ENCODE measurements around the gene LINGO4. TPM values are rescaled to one million over a fixed set of nuclear protein-coding genes. Genes with fewer than 3 reads are reported as not detected.
"Not testable (repeated sequence)": the region's sequence is repeated elsewhere in the genome, so short reads cannot be mapped to it uniquely, and the experiment has no call there.

Gene LINGO4
- total RNA-seq, 2 donors from 2014 or later = not detected

DNA sequence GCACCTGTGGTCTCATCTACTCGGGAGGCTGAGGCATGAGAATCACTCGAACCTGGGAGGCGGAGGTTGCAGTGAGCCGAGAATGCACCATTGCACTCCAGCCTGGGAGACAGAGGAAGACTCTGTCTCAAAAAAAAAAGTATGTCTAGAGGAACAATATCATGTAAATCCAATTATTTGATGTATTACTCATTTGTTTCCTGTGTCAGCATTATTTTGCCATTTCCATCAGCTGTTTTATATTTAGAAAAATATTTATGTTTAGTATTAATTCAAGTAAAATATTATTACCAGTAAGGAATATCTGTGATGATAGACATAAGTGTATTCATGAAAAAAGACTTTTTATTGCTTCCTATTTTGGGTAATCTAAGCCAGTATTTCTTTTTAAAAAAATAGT lies 27.9 kb downstream of the LINGO4 start:
- H3K4me1 Mint-ChIP-seq (ENCODE audit: low read depth in 2 of 2) = no peaks in the 10 kb centered on the region
- no peak overlapping the region for H3K27ac Mint-ChIP-seq
- H3K36me3 Mint-ChIP-seq = peaks cover 16% of the 10 kb centered on the region
- DNase-seq (ENCODE audit: low spot score) = no peak
- ATAC-seq = no peak
- H3K9me3 Mint-ChIP-seq = no peaks in the 10 kb centered on the region
- H3K4me3 Mint-ChIP-seq = no peak overlapping the region
- H3K27me3 Mint-ChIP-seq = no peaks in the 10 kb centered on the region

DNA sequence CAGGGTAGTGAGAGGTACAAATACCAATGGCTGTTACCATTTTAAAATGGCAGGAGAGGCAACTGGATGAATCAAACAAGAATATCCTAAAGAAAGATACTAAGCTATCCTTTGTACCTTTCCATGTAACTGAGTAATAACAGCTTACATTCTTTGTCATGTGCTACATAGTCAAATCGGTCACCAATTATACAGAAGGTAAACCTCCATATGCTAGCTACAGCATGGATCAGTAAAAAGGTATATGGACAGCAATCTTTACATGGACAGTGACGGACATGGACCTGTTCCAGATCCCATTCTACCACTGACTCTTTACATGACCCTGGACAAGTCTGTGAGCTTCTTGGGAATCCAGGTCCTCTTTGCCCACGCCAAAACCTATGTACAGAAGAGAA lies 28.6 kb downstream of the LINGO4 start:
- Mint-ChIP-seq H3K9me3 (no peaks in the 10 kb centered on the region), H3K4me1 (ENCODE audit: low read depth in 2 of 2) (no peaks in the 10 kb centered on the region), H3K36me3 (peaks cover 16% of the 10 kb centered on the region), H3K4me3 (no peak overlapping the region), H3K27ac (no peak overlapping the region), H3K27me3 (no peaks in the 10 kb centered on the region)
- no peak for DNase-seq (ENCODE audit: low spot score)
- no peak for ATAC-seq

DNA sequence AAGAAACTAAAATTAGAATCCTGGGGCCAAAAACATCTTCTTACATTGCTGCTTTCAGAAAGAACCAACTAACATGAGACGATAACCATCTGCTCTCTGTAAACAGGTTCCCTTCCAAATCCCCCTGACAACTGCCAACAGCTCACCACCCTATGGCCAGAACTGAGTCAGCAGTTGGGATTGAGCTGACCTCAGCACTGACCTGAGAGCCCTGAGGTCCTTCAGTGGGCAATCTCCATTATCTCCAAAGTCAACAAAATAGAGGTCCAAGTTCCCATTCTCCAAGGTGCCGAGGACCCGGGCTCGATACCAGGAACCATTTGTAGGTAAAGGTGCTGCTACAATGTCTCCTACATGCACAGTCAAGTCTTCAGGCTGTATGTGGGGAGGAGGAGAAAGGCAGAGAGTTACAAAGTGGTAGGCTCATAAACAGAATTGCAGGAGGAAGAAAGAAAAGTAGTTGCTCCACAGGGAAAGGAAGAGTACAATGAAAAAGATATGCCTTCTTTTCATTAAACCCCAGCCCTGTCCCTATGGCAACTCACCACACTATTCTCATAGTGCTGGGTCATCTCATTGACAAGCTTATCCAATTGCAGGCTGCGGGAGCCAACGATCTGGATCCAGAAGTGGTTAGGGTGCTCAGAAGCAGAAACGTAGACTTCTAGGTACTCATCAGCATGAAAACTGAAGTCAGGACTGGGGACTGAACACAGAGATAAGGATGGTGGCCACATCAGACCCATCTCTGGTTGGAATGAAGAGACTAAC lies 29.1 kb downstream of the LINGO4 start:
- no peak for DNase-seq (ENCODE audit: low spot score)
- H3K4me1 Mint-ChIP-seq (ENCODE audit: low read depth in 2 of 2) = no peaks in the 10 kb centered on the region
- no peak overlapping the region for H3K27ac Mint-ChIP-seq
- no peaks in the 10 kb centered on the region for H3K27me3 Mint-ChIP-seq
- no peak overlapping the region for H3K4me3 Mint-ChIP-seq
- no peak for ATAC-seq
- H3K36me3 Mint-ChIP-seq = peaks cover 16% of the 10 kb centered on the region
- H3K9me3 Mint-ChIP-seq = no peaks in the 10 kb centered on the region

DNA sequence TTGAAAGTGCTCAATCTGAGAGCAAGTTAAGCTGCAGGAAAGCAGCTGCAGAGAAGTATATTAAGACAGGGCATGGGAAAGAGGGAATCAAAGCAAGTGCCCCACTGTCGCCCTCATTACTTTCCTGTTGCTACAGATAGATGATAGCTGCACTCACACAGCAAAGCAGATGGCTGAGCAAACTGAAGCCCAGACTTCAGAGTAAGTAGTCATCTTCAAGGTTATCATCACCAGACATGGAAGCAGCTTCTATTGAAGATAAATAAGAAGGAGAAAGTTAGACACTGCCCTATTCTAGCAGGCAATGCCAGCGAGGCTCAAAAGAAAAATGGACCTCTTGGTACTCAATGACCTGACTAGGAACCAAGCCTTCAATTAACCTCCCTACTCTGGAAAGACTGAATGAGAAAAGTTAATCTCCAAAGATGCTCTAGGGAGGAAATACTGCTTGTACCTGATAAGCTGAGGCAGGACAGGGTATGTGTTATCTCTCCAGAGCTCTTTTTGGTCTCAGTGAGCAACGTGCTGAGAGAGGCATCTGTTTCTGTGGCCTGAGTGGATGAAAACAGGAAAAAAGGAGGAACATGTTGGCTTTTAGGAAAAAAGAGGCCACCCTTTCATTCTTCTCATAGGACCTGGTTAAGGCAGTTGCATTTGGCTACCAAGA lies 30.8 kb downstream of the LINGO4 start:
- peaks cover 16% of the 10 kb centered on the region for H3K36me3 Mint-ChIP-seq
- ATAC-seq (no peak), DNase-seq (ENCODE audit: low spot score) (no peak)
- H3K4me3 Mint-ChIP-seq = no peak overlapping the region
- H3K9me3 Mint-ChIP-seq = no peaks in the 10 kb centered on the region
- H3K4me1 Mint-ChIP-seq (ENCODE audit: low read depth in 2 of 2) = no peaks in the 10 kb centered on the region
- no peak overlapping the region for H3K27ac Mint-ChIP-seq
- H3K27me3 Mint-ChIP-seq = no peaks in the 10 kb centered on the region

DNA sequence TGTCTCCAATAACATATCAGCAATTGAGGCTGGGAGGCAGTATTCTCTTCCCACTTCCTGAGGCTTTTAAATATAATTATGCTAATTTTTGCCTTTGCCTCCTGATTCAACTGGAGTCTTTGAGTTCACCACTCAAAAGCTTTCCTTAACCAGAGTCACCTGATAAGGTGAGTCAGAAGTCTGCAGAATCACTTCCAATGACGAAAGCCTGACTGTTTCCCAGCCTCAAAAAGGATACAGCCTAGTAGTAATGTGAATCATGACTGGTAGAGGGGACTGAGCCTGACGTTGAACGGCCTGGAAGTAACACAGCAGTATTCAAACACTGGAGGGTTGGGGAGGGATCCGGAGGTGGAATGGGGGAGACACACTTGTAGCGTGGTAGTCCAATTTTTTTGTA lies 31.5 kb downstream of the LINGO4 start:
- DNase-seq (ENCODE audit: low spot score) = no peak
- no peak for ATAC-seq
- H3K27me3 Mint-ChIP-seq = no peaks in the 10 kb centered on the region
- H3K9me3 Mint-ChIP-seq = no peaks in the 10 kb centered on the region
- H3K36me3 Mint-ChIP-seq = peaks cover 9% of the 10 kb centered on the region
- H3K4me3 Mint-ChIP-seq = no peak overlapping the region
- H3K4me1 Mint-ChIP-seq (ENCODE audit: low read depth in 2 of 2) = no peaks in the 10 kb centered on the region
- no peak overlapping the region for H3K27ac Mint-ChIP-seq

DNA sequence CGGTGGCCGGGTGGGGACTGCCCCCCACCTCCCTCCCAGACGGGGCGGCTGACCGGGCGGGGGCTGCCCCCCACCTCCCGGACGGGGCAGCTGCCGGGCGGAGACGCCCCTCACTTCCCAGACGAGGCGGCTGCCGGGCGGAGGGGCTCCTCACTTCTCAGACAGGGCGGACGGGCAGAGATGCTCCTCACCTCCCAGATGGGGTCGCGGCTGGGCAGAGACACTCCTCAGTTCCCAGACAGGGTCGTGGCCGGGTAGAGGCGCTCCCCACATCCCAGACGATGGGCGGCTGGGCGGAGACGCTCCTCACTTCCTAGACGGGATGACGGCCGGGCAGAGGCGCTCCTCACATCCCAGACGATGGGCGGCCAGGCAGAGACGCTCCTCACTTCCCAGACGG lies 35.9 kb downstream of the LINGO4 start:
- H3K27me3 Mint-ChIP-seq; DNase-seq (ENCODE audit: low spot score); H3K9me3 Mint-ChIP-seq; H3K36me3 Mint-ChIP-seq; H3K4me3 Mint-ChIP-seq; H3K27ac Mint-ChIP-seq; ATAC-seq: not testable (repeated sequence)
- peaks cover 5 to 12% of the 10 kb centered on the region in 2 donors for H3K4me1 Mint-ChIP-seq (ENCODE audit: low read depth in 2 of 2)

DNA sequence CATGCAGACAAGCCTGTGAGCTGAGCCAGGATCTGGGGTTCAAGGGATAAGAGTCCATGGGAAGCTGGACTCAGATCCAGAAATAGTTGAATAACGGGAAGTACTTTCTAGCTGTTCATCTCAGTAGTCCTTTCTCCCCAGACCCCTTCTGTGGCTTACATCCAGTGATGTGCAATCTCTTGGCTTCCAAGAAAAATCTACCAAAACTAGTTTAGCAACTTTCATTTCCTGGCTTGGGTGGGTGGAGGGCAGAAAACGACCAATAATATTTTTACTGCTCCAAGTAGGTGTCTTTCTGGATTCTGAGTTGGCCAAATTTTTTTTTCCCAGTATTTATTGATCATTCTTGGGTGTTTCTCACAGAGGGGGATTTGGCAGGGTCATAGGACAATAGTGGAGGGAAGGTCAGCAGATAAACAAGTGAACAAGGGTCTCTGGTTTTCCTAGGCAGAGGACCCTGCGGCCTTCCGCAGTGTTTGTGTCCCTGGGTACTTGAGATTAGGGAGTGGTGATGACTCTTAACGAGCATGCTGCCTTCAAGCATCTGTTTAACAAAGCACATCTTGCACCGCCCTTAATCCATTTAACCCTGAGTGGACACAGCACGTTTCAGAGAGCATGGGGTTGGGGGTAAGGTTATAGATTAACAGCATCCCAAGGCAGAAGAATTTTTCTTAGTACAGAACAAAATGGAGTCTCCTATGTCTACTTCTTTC lies 36.7 kb downstream of the LINGO4 start:
- H3K27me3 Mint-ChIP-seq; DNase-seq (ENCODE audit: low spot score); H3K36me3 Mint-ChIP-seq; H3K27ac Mint-ChIP-seq; H3K9me3 Mint-ChIP-seq; H3K4me3 Mint-ChIP-seq; ATAC-seq: not testable (repeated sequence)
- H3K4me1 Mint-ChIP-seq (ENCODE audit: low read depth in 2 of 2) = peaks cover 13 to 20% of the 10 kb centered on the region in 2 donors

DNA sequence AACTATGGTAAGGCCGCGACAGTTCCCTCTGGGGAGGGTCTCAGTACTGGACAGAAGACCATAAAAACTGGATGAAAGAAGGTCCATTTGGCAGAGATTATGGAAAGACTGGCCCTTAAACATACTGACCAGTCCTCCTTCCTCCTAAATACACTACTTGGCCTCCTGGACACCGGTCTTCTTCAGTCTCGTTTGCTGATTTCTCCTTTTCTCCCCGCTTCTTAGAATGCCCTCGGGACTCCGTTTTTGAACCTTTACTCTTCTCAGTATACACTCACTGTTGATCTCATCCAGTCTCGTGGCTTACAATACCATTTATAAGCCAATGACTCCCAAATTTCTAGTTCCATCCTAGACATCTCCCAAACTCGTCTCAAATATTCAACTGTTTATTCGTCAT lies 41.2 kb downstream of the LINGO4 start:
- DNase-seq (ENCODE audit: low spot score) (no peak), ATAC-seq (no peak)
- H3K36me3 Mint-ChIP-seq = no peaks in the 10 kb centered on the region
- peaks cover 23 to 31% of the 10 kb centered on the region in 2 donors for H3K4me1 Mint-ChIP-seq (ENCODE audit: low read depth in 2 of 2)
- H3K27me3 Mint-ChIP-seq = no peaks in the 10 kb centered on the region
- H3K4me3 Mint-ChIP-seq = peak overlapping the region; percentile 97
- H3K27ac Mint-ChIP-seq = peak overlapping the region; percentile 99
- H3K9me3 Mint-ChIP-seq = no peaks in the 10 kb centered on the region

DNA sequence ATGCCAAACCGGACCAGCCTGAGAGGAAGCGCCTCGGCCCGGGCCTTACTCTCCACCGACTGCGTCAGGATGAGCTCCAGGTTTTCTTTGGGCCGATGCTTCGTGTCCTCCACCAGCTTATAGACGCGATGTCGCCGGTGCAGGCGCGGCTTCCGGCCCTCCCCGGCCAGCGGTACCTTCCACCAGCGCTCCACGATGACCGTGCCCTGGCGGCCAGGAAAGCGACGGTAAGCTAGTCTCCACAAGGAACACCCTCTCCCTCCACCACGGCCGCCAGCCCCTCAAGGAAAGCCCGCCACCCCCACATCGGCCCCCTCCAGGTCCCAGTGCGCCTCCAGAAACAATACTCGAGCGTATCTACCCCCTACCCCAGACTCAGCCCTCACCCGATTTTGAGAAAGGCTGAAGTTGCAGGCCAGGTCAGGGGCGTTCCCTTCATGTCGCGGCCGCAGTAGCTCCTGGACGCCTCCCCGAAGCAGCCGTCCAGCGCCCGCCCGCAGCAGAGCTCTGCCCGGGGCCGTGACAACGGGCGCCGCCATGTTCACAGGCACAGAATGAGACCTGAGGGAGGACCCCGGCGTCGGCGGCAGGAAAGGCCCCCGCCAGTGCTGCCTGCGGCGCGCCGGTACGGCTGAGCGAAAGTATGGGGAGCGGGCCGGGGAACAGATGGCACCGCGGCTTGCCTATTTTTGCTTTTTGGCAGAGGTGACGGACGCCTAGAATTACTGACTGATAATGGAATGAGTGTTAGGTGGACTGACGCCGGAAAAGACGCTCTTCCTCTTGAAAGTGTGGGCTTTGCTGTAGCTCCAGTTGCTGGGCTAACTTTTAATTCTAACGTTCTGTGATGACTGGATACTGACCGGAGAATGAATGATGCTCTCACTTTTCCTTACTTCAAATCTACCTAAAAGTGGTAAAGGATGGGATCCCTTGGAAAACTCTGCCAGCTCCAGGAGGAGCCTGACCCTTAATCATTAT lies 42.0 kb downstream of the LINGO4 start, which contains the start of gene MRPL9:
MRPL9 (minus strand) TSS at position 556 of the 981 bp plus-strand sequence; CDS start at position 539, 17 bp downstream.
- peaks cover 23 to 31% of the 10 kb centered on the region in 2 donors for H3K4me1 Mint-ChIP-seq (ENCODE audit: low read depth in 2 of 2)
- peak within 1 kb of the TSS; percentile 97 for H3K4me3 Mint-ChIP-seq
- H3K27me3 Mint-ChIP-seq = no peaks in the 10 kb centered on the region
- DNase-seq (ENCODE audit: low spot score) (peak; percentile 86), ATAC-seq (peak; percentile 99)
- H3K36me3 Mint-ChIP-seq = no peaks in the 10 kb centered on the region
- no peaks in the 10 kb centered on the region for H3K9me3 Mint-ChIP-seq
- H3K27ac Mint-ChIP-seq = peak within 1 kb of the TSS; percentile 99

DNA sequence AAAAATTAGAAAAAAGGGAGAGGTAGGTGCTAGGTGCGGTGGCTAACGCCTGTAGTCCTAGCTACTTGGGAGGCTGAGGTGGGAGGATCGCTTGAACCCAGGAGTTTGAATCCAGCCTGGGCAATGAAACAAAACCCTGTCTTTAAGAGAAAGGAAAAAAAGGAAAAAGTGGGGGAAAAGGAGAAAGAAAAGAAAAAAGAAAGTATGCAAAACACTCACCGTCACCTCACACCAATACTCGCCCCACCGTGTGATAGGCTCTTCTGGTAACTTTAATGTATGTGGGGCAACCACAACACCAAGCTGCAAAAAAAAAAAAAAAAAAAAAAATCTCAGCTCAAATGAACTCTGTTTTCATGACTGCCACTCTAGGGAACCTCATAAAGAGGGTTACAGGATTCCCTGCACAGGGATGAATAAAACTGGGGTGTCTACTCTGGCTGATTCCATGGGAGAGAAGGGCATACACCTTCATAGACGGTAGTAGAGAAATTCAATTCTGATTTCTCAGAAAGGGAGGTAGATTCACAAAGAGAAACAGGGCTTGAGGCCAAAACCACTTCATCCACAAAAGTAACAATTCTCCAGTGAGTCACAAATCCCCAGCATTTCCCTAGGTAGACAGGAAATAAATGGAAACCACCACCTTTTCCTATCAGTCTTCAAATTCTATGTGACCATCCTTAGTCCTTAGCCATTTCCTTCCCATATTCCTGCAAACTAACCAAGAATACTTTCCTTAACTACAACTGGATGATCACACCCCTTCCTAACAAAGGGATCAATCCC lies 44.4 kb downstream of the LINGO4 start:
- peak overlapping the region in 1 of 2 donors; percentile 36 for H3K27ac Mint-ChIP-seq
- ATAC-seq = no peak
- no peak for DNase-seq (ENCODE audit: low spot score)
- no peaks in the 10 kb centered on the region for H3K9me3 Mint-ChIP-seq
- H3K27me3 Mint-ChIP-seq = no peaks in the 10 kb centered on the region
- peaks cover 37 to 41% of the 10 kb centered on the region in 2 donors for H3K4me1 Mint-ChIP-seq (ENCODE audit: low read depth in 2 of 2)
- no peak overlapping the region for H3K4me3 Mint-ChIP-seq
- H3K36me3 Mint-ChIP-seq = no peaks in the 10 kb centered on the region

DNA sequence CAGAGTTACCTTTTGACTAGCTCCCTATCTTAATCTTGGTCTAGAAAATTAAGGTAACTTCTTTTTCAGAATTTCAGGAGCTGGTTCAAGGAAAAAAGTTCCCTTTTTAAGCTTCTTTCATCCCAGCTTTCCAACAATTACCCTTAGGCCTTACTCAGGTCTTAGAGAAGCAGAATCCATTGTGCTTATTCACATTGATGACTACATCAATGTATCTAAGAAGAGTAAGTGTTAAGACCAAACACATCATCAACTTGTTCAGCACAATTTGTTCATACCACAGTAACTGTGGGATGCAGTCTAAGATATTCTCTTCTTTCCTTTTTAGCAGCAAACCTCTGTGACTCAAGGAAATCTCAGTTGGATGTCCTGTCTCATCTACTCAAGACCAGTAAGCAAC lies 46.0 kb downstream of the LINGO4 start:
- Mint-ChIP-seq H3K27ac (no peak overlapping the region), H3K27me3 (no peaks in the 10 kb centered on the region), H3K4me1 (ENCODE audit: low read depth in 2 of 2) (peaks cover 31 to 33% of the 10 kb centered on the region in 2 donors), H3K36me3 (no peaks in the 10 kb centered on the region), H3K9me3 (no peaks in the 10 kb centered on the region), H3K4me3 (no peak overlapping the region)
- DNase-seq (ENCODE audit: low spot score) (no peak), ATAC-seq (no peak)

DNA sequence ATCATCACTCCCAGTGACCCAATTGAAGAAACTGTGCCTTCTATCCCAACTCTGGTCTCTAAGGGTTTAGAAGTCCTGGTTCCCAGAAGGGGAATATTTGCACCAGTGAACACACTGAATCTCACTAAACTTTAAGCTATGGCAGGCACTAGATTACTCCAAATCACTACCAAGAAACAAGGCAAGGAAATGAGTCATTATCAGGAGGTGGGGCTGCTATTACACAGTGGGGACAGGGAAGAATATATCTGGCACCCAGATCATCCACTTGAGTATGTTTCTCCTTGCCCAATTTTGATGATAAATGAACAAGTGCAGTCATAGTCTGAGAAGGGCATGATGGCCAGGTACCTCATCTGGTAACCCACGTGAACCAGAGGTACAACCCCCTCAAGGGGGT lies 48.9 kb downstream of the LINGO4 start:
- peak overlapping the region; percentile 43 to 53 for H3K27ac Mint-ChIP-seq
- DNase-seq (ENCODE audit: low spot score) (no peak), ATAC-seq (peak; percentile 77 to 86)
- H3K9me3 Mint-ChIP-seq = no peaks in the 10 kb centered on the region
- peak overlapping the region; percentile 43 for H3K4me3 Mint-ChIP-seq
- no peaks in the 10 kb centered on the region for H3K36me3 Mint-ChIP-seq
- H3K27me3 Mint-ChIP-seq = peaks cover 0 to 3% of the 10 kb centered on the region in 2 donors
- H3K4me1 Mint-ChIP-seq (ENCODE audit: low read depth in 2 of 2) = peaks cover 14 to 19% of the 10 kb centered on the region in 2 donors

Measured in natural killer cell treated with Interleukin-12 subunit alpha and Interleukin-12 subunit beta and Interleukin-15 and Interleukin-18, amount 100 ng/mL, for 72 hours (primary cell).